ENCODE results near the gene PARD3.

PARD3 gene

GRCh38 chr10:34488476-34489130, 326.5 kb downstream of the PARD3 start:
- no peak for FAIRE-seq

DNA sequence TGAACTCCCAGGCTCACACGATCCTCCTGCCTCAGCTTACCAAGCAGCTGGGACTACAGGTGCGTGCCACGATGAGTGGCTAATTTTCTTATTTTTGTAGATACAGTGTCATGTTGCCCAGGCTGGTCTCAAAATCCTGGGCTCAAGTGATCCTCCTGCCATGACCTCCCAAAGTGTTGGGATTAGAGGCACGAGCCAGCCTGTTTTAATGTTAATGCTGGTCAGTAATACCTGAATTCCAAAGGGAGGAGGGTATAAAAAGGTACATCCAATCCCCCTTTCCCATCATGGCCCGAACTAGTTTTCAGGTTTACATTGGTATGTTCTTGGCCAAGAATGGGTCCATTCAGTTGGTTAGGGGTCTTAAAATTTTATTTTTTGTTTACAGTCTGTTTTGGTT, 329.1 kb downstream of the PARD3 start:
- FAIRE-seq, result no peak

DNA sequence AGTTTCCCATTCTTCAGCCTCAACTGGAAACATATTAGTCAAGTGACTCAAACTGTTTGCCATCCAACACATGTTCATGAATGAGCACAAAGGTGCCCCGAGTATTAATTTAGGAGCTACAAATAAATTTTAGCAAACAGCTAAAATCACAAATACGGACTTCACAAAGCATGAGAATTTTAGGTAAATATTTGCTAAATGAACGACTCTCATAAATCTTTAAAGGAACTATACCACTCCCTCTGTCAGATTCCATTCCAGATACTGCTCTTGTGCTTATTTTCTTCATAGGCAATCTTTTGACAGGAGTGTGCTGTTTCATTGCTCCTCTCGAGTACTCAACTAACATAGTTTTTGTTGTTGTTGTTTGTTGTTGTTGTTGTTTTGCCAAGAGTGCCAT, 330.9 kb downstream of the PARD3 start:
- FAIRE-seq, result no peak

DNA sequence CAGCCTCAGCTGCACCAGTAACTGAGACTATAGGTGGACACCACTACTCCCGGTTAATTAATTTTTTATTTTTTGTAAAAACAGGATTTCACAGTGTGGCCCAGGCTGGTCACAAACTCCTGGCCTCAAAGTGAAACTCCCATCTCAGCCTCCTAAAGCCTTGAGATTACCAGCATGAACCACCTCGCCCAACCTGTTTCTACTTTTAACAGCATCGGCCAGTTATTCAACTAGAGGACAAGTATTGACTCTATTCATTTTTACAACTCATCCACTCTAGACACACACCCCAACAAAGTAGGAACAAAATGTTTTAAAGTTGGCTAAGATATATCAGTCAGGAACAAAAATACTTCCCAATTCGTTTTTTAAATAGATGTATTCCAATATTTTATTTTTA, 334.8 kb downstream of the PARD3 start:
- FAIRE-seq, result no peak

- no peak for FAIRE-seq
Measured at GRCh38 chr10:34479520-34480179, 335.4 kb downstream of the PARD3 start.

DNA sequence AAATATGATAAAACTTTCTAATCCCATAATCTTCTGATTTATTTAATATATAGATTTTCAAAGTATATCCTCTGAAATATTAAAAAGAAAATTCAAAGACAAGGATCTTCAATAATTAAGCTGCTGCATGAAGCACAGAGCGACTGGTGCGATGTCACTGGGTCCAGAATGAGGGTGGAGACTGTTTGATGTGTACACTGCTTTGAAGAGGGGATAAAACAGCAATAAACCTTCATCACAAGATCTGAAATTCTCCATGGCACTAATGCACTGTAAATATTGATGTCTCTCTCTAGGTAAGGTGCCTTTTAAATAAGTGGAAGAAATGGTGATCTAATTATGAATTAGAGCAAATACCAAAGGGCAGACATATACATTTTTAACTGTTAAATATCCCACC, 337.8 kb downstream of the PARD3 start:
- FAIRE-seq, result no peak

GRCh38 chr10:34476608-34477007, 338.5 kb downstream of the PARD3 start:
- FAIRE-seq, result no peak

DNA sequence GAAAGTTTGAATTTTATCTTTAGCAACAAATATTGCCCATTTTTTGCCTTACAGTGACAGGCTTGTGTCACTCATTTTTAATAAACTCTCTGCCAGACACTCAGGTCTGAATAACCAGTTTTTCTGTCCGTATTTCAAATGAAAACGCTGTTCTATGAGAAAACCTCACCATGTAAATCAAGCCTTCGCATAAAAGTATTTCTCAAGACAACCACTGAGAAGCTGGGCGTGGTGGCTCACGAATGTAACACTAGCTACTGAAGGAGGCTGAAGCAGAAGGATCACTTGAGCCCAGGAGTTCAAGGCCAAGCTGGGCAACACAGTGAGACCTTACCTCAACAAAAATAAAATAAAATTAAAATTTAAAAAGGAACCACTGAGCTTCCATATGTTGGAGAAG, 339.3 kb downstream of the PARD3 start:
- FAIRE-seq, result no peak

DNA sequence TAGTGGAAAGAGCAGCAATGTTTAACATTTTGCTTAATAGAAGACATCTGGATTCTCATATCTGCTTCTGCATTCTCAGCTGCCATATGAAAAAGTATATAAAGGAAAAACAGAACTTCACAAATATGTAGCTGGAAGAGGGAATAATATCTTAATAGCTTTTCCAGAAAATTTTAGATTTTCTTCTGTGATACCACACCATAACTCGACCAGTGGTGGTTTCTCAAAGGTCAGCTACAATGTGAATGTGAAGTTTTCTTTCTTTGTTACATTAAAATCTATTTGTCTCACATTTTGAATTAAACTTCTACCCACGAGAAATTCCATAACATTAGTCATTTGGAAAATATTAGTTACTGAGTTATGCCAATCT, 339.8 kb downstream of the PARD3 start:
- FAIRE-seq, result peak; percentile 57

- FAIRE-seq, result peak; percentile 62
Measured at GRCh38 chr10:34474555-34475273, 340.4 kb downstream of the PARD3 start.

DNA sequence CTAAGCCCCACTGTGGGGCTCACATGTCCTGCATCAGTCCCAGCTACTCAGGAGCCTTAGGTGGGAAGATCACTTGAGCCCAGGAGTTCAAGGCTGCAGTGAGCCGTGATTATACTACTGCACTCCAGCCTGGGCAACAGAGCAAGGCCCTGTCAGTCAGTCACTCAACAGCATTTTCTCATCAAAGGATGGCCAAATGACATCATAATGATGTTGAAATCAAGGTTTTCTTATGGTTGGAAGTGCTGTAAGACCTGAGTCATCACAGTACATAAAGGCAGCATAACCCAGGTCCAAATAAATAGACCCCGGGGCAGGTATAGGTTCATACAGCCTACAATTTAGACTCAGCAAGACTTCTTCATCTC, 341.1 kb downstream of the PARD3 start:
- FAIRE-seq, result no peak

GRCh38 chr10:34473174-34474008, 341.7 kb downstream of the PARD3 start:
- no peak for FAIRE-seq

- no peak for FAIRE-seq
Measured at GRCh38 chr10:34470307-34470706, 344.8 kb downstream of the PARD3 start.

- FAIRE-seq, result no peak
Measured at GRCh38 chr10:34469446-34469845, 345.6 kb downstream of the PARD3 start.

- no peak for FAIRE-seq
Measured at GRCh38 chr10:34467902-34468301, 347.2 kb downstream of the PARD3 start.

GRCh38 chr10:34467364-34467763, 347.7 kb downstream of the PARD3 start:
- FAIRE-seq, result no peak

GRCh38 chr10:34465678-34466077, 349.4 kb downstream of the PARD3 start:
- FAIRE-seq, result no peak

DNA sequence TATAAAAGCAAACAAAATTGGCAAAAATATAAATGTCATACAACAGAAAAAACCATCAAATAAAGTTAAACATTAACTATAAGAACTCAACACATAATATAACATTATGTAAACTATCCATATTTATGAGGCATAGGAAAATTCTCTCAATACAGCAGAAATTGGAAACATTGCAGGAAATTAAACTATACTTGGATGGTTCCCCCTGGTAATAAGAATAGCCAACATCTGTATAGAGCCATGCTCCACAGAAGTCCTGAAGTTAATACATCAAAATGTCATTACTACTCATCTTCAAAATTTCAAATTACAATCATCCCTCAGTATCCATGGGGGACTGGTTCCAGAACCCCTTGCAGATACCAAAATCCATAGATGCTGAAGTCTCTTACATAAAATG, 350.5 kb downstream of the PARD3 start:
- no peak for FAIRE-seq

GRCh38 chr10:34464000-34464399, 351.1 kb downstream of the PARD3 start:
- FAIRE-seq, result no peak

- no peak for FAIRE-seq
Measured at GRCh38 chr10:34462993-34463392, 352.1 kb downstream of the PARD3 start.

DNA sequence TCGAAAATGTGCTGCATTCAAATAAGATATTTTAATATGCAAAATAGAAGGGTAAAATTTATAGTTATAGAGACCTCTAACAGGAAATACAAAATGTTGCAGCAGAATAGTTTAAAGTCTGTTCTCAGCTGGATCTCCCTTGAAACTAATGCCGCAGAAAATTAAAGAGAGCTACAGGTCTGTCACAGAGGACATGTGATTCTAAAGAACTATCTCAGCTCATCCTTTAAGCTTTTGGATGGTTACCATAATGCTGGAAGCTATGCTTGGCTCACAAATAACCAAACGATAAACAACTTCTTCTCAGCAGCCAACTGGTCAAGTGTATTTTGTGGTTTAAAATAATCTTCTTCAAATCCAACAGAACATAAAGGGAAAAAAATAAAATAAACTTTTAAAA, 353.0 kb downstream of the PARD3 start:
- no peak for FAIRE-seq

DNA sequence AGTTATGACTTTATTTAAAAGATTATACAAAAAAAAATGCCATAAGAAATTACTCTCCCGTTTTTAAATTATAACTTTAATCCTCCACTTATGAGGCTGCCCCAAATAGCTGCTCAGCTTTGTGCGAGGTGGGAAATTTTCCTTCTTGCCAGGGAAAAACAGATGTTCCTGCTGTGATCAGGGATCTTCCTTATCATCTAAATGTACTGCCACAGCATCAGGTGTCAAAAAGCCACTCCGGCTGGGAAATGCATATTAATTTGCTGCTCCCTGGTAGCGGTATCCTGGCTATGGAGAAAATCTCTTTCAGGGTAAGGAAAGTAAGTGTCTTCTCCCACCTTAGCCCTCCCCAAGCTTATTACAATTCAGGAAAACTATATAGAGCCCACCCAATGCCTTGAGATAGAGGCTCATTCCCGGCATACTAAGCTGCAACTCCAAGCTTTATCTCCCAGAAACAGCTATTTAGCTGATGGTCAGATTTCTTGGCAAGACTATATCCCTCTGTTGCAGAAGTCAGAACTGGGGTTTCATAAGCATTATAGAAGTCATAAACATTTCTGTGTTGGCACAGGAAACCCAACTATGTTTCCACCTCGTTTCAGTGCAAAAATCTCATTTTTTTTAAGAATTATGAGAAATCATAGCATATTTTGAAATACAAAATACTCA, 360.4 kb downstream of the PARD3 start:
- FAIRE-seq, result no peak

DNA sequence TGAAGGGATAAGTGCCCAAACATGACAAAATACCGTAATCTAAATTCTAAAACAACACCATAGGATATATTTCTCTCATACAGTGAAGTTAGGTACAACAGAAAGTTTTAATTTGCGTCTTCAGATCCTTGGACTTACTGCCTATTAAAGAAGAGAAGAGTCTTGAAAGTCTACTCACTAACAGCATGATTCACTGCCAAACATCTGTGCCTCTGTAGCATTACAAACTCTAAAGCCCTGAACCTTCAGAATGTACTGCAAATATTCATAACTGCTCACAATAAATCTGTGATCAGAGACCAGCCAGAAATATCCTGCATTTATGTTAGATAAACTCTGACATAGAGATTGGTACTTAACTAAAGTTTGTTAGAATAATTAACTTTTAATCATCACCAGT, 365.3 kb downstream of the PARD3 start:
- peak; percentile 21 for FAIRE-seq
